B cell (primary cell): ENCODE results near the gene RETREG1. TPM values are rescaled to one million over a fixed set of nuclear protein-coding genes. Genes with fewer than 3 reads are reported as not detected.

Experiments used
- ATAC-seq: fragments of 200-7000 bp; cut with Tn5 transposase; one replicate; pipeline ENCODE4 v1.10.0; 2021; ENCODE audit warnings: low read depth, mild to moderate bottlenecking, moderate number of reproducible peaks, moderate library complexity
- CTCF ChIA-PET: fragments of 350-600 bp; sonication (Branson Sonifier 250); formaldehyde crosslinking; loops from one replicate; lab custom pipeline; 2021; ENCODE audit warnings: antibody characterized with exemption, inconsistent platforms; lab: Charles Lee
- POLR2A ChIA-PET: fragments of 350-600 bp; sonication (Branson Sonifier 250); formaldehyde crosslinking; loops from one replicate; lab custom pipeline; 2021; ENCODE audit warnings: antibody characterized with exemption; lab: Charles Lee
- DNase-seq: peaks from one replicate; pipeline ENCODE4 v3.0.0; 2013
- H2AFZ ChIP-seq: 2 replicates; pipeline ENCODE4 v1.6.1; 2012; ENCODE audit warnings: mild to moderate bottlenecking, low read depth, low read length; ENCODE audit not compliant: insufficient read depth, poor library complexity, severe bottlenecking
- H3K27ac ChIP-seq, 2 donors: 1 replicate in 1 of 2; 2 replicates in 1 of 2; pipeline ENCODE4 v1.5.1; 2012 to 2013; ENCODE audit warnings: low read length in 2 of 2, mild to moderate bottlenecking in 2 of 2, moderate library complexity in 1 of 2
- H3K27me3 ChIP-seq, 4 experiments: fragments of 200-600 bp in 1 of 4; sonication (generic) in 1 of 4; replicated peaks in 1 of 4; 1 replicate in 2 of 4; 2 replicates in 2 of 4; pipeline versions ENCODE4 v1.6.1 to v1.7.0; 2013 to 2016; ENCODE audit warnings: low read length in 3 of 4, mild to moderate bottlenecking in 2 of 4, mixed read lengths in 1 of 4, moderate library complexity in 1 of 4; ENCODE audit not compliant: insufficient read depth in 4 of 4, control insufficient read depth in 3 of 4; ENCODE audit errors: control extremely low read depth in 1 of 4
- H3K36me3 ChIP-seq, 2 experiments: replicated peaks in 1 of 2; 1 replicate in 1 of 2; 2 replicates in 1 of 2; pipeline versions ENCODE4 v1.6.1 to v1.7.1; 2013; ENCODE audit warnings: low read length in 1 of 2; ENCODE audit not compliant: insufficient read depth in 2 of 2, control insufficient read depth in 1 of 2; ENCODE audit errors: control extremely low read depth in 1 of 2, extremely low read depth in 1 of 2
- H3K4me1 ChIP-seq, 2 donors: fragments of 200-600 bp in 1 of 2; sonication (generic) in 1 of 2; 1 replicate in 1 of 2; 2 replicates in 1 of 2; pipeline versions ENCODE4 v1.5.1 to v1.6.1; 2013 to 2017; ENCODE audit warnings: low read length in 2 of 2; ENCODE audit not compliant: control insufficient read depth in 2 of 2, insufficient read depth in 2 of 2
- H3K4me2 ChIP-seq: replicated peaks from 2 replicates; pipeline ENCODE3; 2012; ENCODE audit warnings: mild to moderate bottlenecking, low read depth, low read length; ENCODE audit not compliant: poor library complexity, severe bottlenecking
- H3K4me3 ChIP-seq, 5 experiments: fragments of 200-600 bp in 1 of 5; sonication (generic) in 1 of 5; 1 replicate in 3 of 5; 2 replicates in 2 of 5; pipeline versions ENCODE4 v1.5.1 to v1.7.0; 2011 to 2016; ENCODE audit warnings: low read length in 4 of 5, mild to moderate bottlenecking in 4 of 5, low read depth in 2 of 5, control low read depth in 1 of 5, moderate library complexity in 1 of 5; ENCODE audit not compliant: insufficient read depth in 1 of 5; ENCODE audit errors: control extremely low read depth in 1 of 5, extremely low read depth in 1 of 5
- H3K79me2 ChIP-seq: fragments of 200-600 bp; sonication (generic); one replicate; pipeline ENCODE4 v1.6.0; 2016; ENCODE audit warnings: low read length; ENCODE audit not compliant: control insufficient read depth, insufficient read depth
- H3K9ac ChIP-seq: fragments of 200-600 bp; sonication (generic); 2 replicates; pipeline ENCODE4 v1.6.1; 2017; ENCODE audit warnings: mild to moderate bottlenecking, low read length, moderate library complexity
- H3K9me3 ChIP-seq, 3 donors: one replicate each; pipeline versions ENCODE4 v1.6.1 to v1.7.1; 2013; ENCODE audit warnings: low read length in 2 of 3; ENCODE audit not compliant: control insufficient read depth in 2 of 3, insufficient read depth in 1 of 3; ENCODE audit errors: control extremely low read depth in 1 of 3
- H4K20me1 ChIP-seq: 2 replicates; pipeline ENCODE4 v1.6.0; 2012; ENCODE audit warnings: mild to moderate bottlenecking, low read length; ENCODE audit not compliant: insufficient read depth, control insufficient read depth, poor library complexity, severe bottlenecking
- H3K27ac Mint-ChIP-seq: one replicate; pipeline ENCODE4 v1.8.0; 2021; ENCODE audit warnings: mixed read lengths
- H3K27me3 Mint-ChIP-seq: one replicate; pipeline ENCODE4 v1.8.0; 2021; ENCODE audit warnings: mixed read lengths
- H3K4me1 Mint-ChIP-seq: one replicate; pipeline ENCODE4 v1.8.0; 2021; ENCODE audit warnings: mixed read lengths
- H3K4me3 Mint-ChIP-seq: one replicate; pipeline ENCODE4 v1.8.0; 2021; ENCODE audit warnings: mixed read lengths
- H3K9me3 Mint-ChIP-seq: one replicate; pipeline ENCODE4 v1.8.0; 2022; ENCODE audit warnings: mixed read lengths; ENCODE audit not compliant: insufficient read depth
- EZH2 ChIP-seq: IDR thresholded peaks from 2 replicates; pipeline ENCODE4 v1.6.1; 2012; ENCODE audit warnings: borderline replicate concordance, low read depth, mild to moderate bottlenecking, moderate library complexity, low read length; ENCODE audit not compliant: insufficient read depth, poor library complexity, severe bottlenecking
- WGBS: methylation state at CpG from one replicate; pipeline ENCODE4 v1.1.5; 2013; ENCODE audit warnings: missing lambda C conversion rate; ENCODE audit not compliant: insufficient coverage; 5-methylcytosine and 5-hydroxymethylcytosine counted together
- intact Hi-C: fragments of 100-400 bp; cut with micrococcal nuclease; formaldehyde crosslinking; loops from one replicate; pipeline ENCODE4 v1.10.0; 2022
- polyA plus RNA-seq: library from polyadenylated mRNA; depleted of rRNA; stranded (reverse); fragments of >200 nt; gene quantifications from 2 replicates; pipeline ENCODE4 v1.2.3, GENCODE V29; 2012
- total RNA-seq, 2 donors: library from RNA; stranded (reverse); fragments of 120-200 nt in 1 of 2; gene quantifications; 1 replicate in 1 of 2; 2 replicates in 1 of 2; pipeline versions ENCODE4 v1.2.3 to v1.2.4, GENCODE V29; 2013 to 2022
- TF ChIP-seq, protein P1 (sequence below): fragments of 200-600 bp; IDR thresholded peaks from one replicate; pipeline ENCODE4 v1.8.0; 2022; ENCODE audit warnings: antibody characterized with exemption, mild to moderate bottlenecking

Gene RETREG1
- total and polyA plus RNA-seq, 2 donors (not counting 1 experiment from before 2014, with no cell fraction given) = 5.1 to 12.9 TPM

DNA sequence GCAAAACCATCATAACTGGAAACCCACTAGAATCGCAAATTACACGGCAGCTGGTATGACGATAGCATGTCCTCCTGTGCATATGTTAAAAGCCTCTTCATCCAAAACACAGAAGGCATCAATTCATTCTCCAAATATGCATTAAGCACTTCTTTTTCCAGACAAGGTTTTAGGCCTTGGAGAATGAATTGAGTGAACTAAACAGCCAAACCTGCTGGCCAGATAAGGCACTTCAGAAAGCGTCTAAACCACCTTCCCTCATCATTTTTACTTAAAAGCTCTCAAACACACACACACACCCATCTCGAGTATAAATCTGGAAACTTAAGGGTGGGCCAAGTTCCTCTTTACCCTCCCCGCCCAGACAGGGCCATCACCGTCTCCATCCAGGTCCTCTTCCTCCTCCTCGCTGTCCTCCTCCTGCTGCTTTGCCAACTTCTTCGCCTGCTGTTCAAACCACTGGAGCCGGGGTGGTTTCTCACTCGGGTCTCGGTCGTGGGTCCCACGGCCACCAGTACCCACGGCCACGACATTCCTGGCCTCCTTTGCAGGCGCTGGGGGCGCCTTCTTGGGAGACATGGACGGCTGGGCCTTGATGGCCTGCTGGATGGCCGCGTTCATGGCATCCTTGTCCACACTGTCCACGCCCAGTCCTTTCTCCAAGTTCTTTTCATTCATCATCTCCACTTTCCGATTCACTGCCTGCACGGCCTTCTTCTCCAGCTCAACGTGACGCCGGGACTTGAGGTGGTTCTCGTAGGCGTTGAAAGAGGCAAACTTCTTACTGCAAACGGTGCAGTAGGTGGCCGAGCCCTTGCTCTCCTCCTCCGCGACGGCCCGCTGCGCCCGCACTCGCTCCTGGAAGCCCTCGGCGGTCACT, 151.9 kb downstream of the RETREG1 start:
- intact Hi-C loops = loop anchor here (1.0 to 10.0 kb wide), 7 partner anchors 9 to 1800 kb away; partner anchors contain the start of genes OTULIN and RETREG1
- ATAC-seq (no peak), DNase-seq (peak; percentile 42)
- Histone ChIP-seq H3K27ac (peak overlapping the region; percentile 79 to 90), H3K4me2 (peak overlapping the region; percentile 95), H3K4me1 (peaks cover 42 to 43% of the 10 kb centered on the region in 2 donors), H4K20me1 (peaks cover 51% of the 10 kb centered on the region), H3K79me2 (peaks cover 67% of the 10 kb centered on the region), H3K36me3 (peaks cover 6 to 38% of the 10 kb centered on the region in 2 experiments), H2AFZ (peak overlapping the region; percentile 97), H3K27me3 (no peaks in the 10 kb centered on the region), H3K9me3 (no peaks in the 10 kb centered on the region), H3K9ac (peak overlapping the region; percentile 96), H3K4me3 (peak overlapping the region; percentile 90 to 98 (median 96))
- Mint-ChIP-seq H3K27ac (peak overlapping the region; percentile 94), H3K4me1 (peaks cover 82% of the 10 kb centered on the region), H3K9me3 (no peaks in the 10 kb centered on the region), H3K27me3 (no peaks in the 10 kb centered on the region), H3K4me3 (peak overlapping the region; percentile 96)
- 6% methylated on average over 40 of the region's 40 CpGs for WGBS
- CTCF ChIA-PET = interaction anchor here (1.0 to 2.9 kb wide), 2 partner anchors 10 to 1466 kb away, joined by 3 to 15 read pairs; no protein-coding TSS in a partner anchor
- POLR2A ChIA-PET = interaction anchor here (1.2 kb wide), 1 partner anchor 9 kb away, joined by 4 read pairs; no protein-coding TSS in a partner anchor
- TF ChIP-seq, protein P1, sequence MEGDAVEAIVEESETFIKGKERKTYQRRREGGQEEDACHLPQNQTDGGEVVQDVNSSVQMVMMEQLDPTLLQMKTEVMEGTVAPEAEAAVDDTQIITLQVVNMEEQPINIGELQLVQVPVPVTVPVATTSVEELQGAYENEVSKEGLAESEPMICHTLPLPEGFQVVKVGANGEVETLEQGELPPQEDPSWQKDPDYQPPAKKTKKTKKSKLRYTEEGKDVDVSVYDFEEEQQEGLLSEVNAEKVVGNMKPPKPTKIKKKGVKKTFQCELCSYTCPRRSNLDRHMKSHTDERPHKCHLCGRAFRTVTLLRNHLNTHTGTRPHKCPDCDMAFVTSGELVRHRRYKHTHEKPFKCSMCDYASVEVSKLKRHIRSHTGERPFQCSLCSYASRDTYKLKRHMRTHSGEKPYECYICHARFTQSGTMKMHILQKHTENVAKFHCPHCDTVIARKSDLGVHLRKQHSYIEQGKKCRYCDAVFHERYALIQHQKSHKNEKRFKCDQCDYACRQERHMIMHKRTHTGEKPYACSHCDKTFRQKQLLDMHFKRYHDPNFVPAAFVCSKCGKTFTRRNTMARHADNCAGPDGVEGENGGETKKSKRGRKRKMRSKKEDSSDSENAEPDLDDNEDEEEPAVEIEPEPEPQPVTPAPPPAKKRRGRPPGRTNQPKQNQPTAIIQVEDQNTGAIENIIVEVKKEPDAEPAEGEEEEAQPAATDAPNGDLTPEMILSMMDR = peak; percentile 16
- TF ChIP-seq EZH2 = no peak
